Measurements from ENCODE around the gene HELZ. TPM values are rescaled to one million over a fixed set of nuclear protein-coding genes. Genes with fewer than 3 reads are reported as not detected.

Gene HELZ
- total and polyA plus RNA-seq, 2 of the 8 experiments (the other 6 are each of a cell fraction or from before 2014, with no cell fraction given): 10.0 to 48.7 TPM

- no peak for TF ChIP-seq ATF2 (IDR thresholded peaks at IDR 0.05; ENCODE audit: low read length)
- no peak for TF ChIP-seq ATF3 (IDR thresholded peaks at IDR 0.05; ENCODE audit: insufficient read depth, low read depth, low read length)
- no peak for TF ChIP-seq SP1 (IDR thresholded peaks at IDR 0.05; ENCODE audit: low read depth, low read length)
Measured at GRCh38 chr17:67273900-67274299, 28.9 kb upstream of the HELZ start (continued).
